HepG2 (cell line): ENCODE data around the gene NRN1L. TPM values are rescaled to one million over a fixed set of nuclear protein-coding genes. Genes with fewer than 3 reads are reported as not detected.

Experiments
- AKNA ChIP-seq: sonication (generic); formaldehyde crosslinking; IDR thresholded peaks from 2 replicates; pipeline ENCODE4 v1.4.0; 2020; ENCODE audit warnings: missing genetic modification reagents, borderline replicate concordance
- ARID4A ChIP-seq: sonication (generic); formaldehyde crosslinking; IDR thresholded peaks from 2 replicates; pipeline ENCODE4 v1.5.0; 2020; ENCODE audit warnings: mild to moderate bottlenecking, missing genetic modification reagents, borderline replicate concordance
- BCL3 ChIP-seq: sonication (generic); formaldehyde crosslinking; IDR thresholded peaks from 2 replicates; pipeline ENCODE4 v1.5.1; 2020; ENCODE audit warnings: mild to moderate bottlenecking, missing genetic modification reagents, moderate library complexity
- FOSL2 ChIP-seq: sonication (generic); formaldehyde crosslinking; IDR thresholded peaks from 2 replicates; pipeline ENCODE4 v1.4.0; 2020; ENCODE audit warnings: missing genetic modification reagents
- GRHL1 ChIP-seq: sonication (generic); formaldehyde crosslinking; conservative IDR thresholded peaks from 2 replicates; pipeline ENCODE4 v1.8.0; 2022; ENCODE audit warnings: missing genetic modification reagents
- HBP1 ChIP-seq: IDR thresholded peaks from 2 replicates; pipeline ENCODE4 v1.6.1; 2016; ENCODE audit warnings: low read depth, control low read depth
- KDM5B ChIP-seq: sonication (generic); formaldehyde crosslinking; IDR thresholded peaks from 2 replicates; pipeline ENCODE4 v1.4.0; 2020; ENCODE audit warnings: missing genetic modification reagents, mild to moderate bottlenecking, borderline replicate concordance
- LRRFIP1 ChIP-seq: sonication (generic); formaldehyde crosslinking; conservative IDR thresholded peaks from 2 replicates; pipeline ENCODE4 v1.4.0; 2020; ENCODE audit warnings: missing genetic modification reagents
- THYN1 ChIP-seq: sonication (generic); formaldehyde crosslinking; IDR thresholded peaks from 2 replicates; pipeline ENCODE4 v1.8.1; 2023; ENCODE audit warnings: low read depth, mild to moderate bottlenecking, moderate library complexity, missing genetic modification reagents, borderline replicate concordance
- ZNF547 ChIP-seq: sonication (generic); formaldehyde crosslinking; IDR thresholded peaks from 2 replicates; pipeline ENCODE4 v1.5.1; 2020; ENCODE audit warnings: mild to moderate bottlenecking, missing genetic modification reagents
- polyA plus RNA-seq, 8 experiments: library from polyadenylated mRNA; depleted of rRNA in 3 of 8; stranded (reverse) in 7 of 8; unstranded in 1 of 8; fragments of >200 nt; fragmentation: Illumina TruSeq in 4 of 8; extraction: Trizol in 4 of 8; gene quantifications; 2 replicates each; pipeline versions ENCODE4 v1.2.1 to v1.2.3, GENCODE V29; 2011 to 2016; ENCODE audit warnings: low read depth in 4 of 8, missing spikeins in 1 of 8, mixed read lengths in 1 of 8; ENCODE audit not compliant: insufficient read depth in 1 of 8
- total RNA-seq, 5 experiments: library from RNA; depleted of rRNA; stranded (reverse); fragments of >200 nt; fragmentation: Illumina TruSeq; extraction: Trizol; gene quantifications; 2 replicates each; pipeline ENCODE4 v1.2.3, GENCODE V29; 2016; ENCODE audit warnings: low read depth in 1 of 5

The NRN1L gene
- total and polyA plus RNA-seq, 2 of the 13 experiments (the other 11 are each of a cell fraction or from before 2014, with no cell fraction given), result 0.53 to 1.2 TPM

GRCh38 chr16:67893743-67894399 lies 9.2 kb downstream of the NRN1L start (continued):
- TF ChIP-seq HBP1 (CRISPR knock-in tag) (no peak), THYN1 (no peak), FOSL2 (CRISPR knock-in tag) (no peak; the same call in 1 of the 2 replicates), ARID4A (CRISPR knock-in tag) (0 out of 2 replicates have a peak, but pooled peaks have one; percentile 4), AKNA (CRISPR knock-in tag) (no peak; the same call in 1 of the 2 replicates), LRRFIP1 (no peak), KDM5B (CRISPR knock-in tag) (peak; percentile 75; the same call in 1 of the 2 replicates), ZNF547 (CRISPR knock-in tag) (peak; percentile 14; the same call in 1 of the 2 replicates), GRHL1 (CRISPR knock-in tag) (no peak), BCL3 (no peak; the same call in 1 of the 2 replicates)
